Transverse colon (tissue), 4 donors: Measurements from ENCODE around the gene CAPN12. TPM values are rescaled to one million over a fixed set of nuclear protein-coding genes. Genes with fewer than 3 reads are reported as not detected.

Source experiments
- DNase-seq: peaks from one replicate; pipeline ENCODE4 v3.0.0-alpha.2; 2019
- H3K27ac ChIP-seq, 4 donors: fragments of 200-600 bp; sonication (generic); 2 replicates each; pipeline ENCODE4 v1.5.1; 2016 to 2018; ENCODE audit warnings: inconsistent platforms in 4 of 4
- H3K27me3 ChIP-seq: fragments of 200-600 bp; sonication (generic); 2 replicates; pipeline ENCODE4 v1.5.1; 2017; ENCODE audit warnings: inconsistent platforms
- H3K36me3 ChIP-seq, 4 donors: fragments of 200-600 bp; sonication (generic); 2 replicates each; pipeline ENCODE4 v1.5.1; 2017 to 2019; ENCODE audit warnings: inconsistent platforms in 4 of 4
- H3K4me1 ChIP-seq, 4 donors: fragments of 200-600 bp; sonication (generic); 2 replicates each; pipeline ENCODE4 v1.5.1; 2017 to 2020; ENCODE audit warnings: inconsistent platforms in 4 of 4
- H3K4me3 ChIP-seq, 4 donors: fragments of 200-600 bp; sonication (generic); 1 replicate in 1 of 4; 2 replicates in 3 of 4; pipeline versions ENCODE4 v1.5.1 to v1.6.1; 2017 to 2019; ENCODE audit warnings: inconsistent platforms in 4 of 4
- H3K9me3 ChIP-seq, 2 donors: fragments of 200-600 bp; sonication (generic); 2 replicates each; pipeline ENCODE4 v1.5.1; 2017 to 2019; ENCODE audit warnings: inconsistent platforms in 2 of 2
- CTCF ChIP-seq, 5 experiments: fragments of 200-600 bp in 3 of 5; fragments of 450-650 bp in 2 of 5; sonication (generic) in 3 of 5; IDR thresholded peaks; 1 replicate in 2 of 5; 2 replicates in 3 of 5; pipeline ENCODE4 v1.5.1; 2016 to 2017; ENCODE audit warnings: antibody characterized with exemption in 5 of 5, inconsistent platforms in 3 of 5, mild to moderate bottlenecking in 2 of 5, moderate library complexity in 1 of 5
- EP300 ChIP-seq: sonication (generic); formaldehyde crosslinking; IDR thresholded peaks from one replicate; pipeline ENCODE4 v1.6.1; 2017; ENCODE audit warnings: antibody characterized with exemption, low read depth
- POLR2A ChIP-seq: fragments of 450-650 bp; IDR thresholded peaks from one replicate; pipeline ENCODE4 v1.6.1; 2016; ENCODE audit warnings: antibody characterized with exemption, mild to moderate bottlenecking, moderate library complexity
- POLR2AphosphoS5 ChIP-seq, 3 donors: sonication (generic); formaldehyde crosslinking; IDR thresholded peaks; one replicate each; pipeline ENCODE4 v1.6.1; 2016; ENCODE audit warnings: antibody characterized with exemption in 3 of 3
- WGBS, 2 donors: methylation state at CpG; one replicate each; pipeline ENCODE4 v1.1.5; 2018; ENCODE audit warnings: low coverage in 1 of 2; 5-methylcytosine and 5-hydroxymethylcytosine counted together
- in situ Hi-C, 4 donors: fragments of 200-750 bp; cut with MboI; loops; one replicate each; pipeline versions ENCODE4 v1.15.0 to v1.15.1; 2017; ENCODE audit warnings: low sequenced_read_pairs in 3 of 4, low pct_ligation_motif_present in 1 of 4, low pct_unique_long_range_greater_than_20kb in 1 of 4
- intact Hi-C: fragments of 100-400 bp; cut with DNase I; formaldehyde crosslinking; loops from one replicate; pipeline ENCODE4 v1.15.1; 2023; ENCODE audit warnings: low total_unique reads
- total RNA-seq, 4 donors: library from RNA; depleted of rRNA; stranded (reverse); fragments of >200 nt; gene quantifications; one replicate each; pipeline ENCODE4 v1.1.0, GENCODE V29; 2016

The CAPN12 gene
- total RNA-seq, 4 donors from 2014 or later = 2.6 to 44.8 (median 14.4) TPM; not detected in 1

- Histone ChIP-seq H3K27ac (peak overlapping the region in 2 of 4 donors; percentile 75 to 80), H3K36me3 (peaks cover 0 to 42% (median 16%) of the 10 kb centered on the region in 4 donors)
These were observed 26.4 kb downstream of the CAPN12 start for GRCh38 chr19:38717855-38718254.

GRCh38 chr19:38717051-38717450 is 27.2 kb downstream of the CAPN12 start:
- H3K4me1 ChIP-seq = peaks cover 5 to 14% (median 6%) of the 10 kb centered on the region in 4 donors
- H3K27me3 ChIP-seq = no peaks in the 10 kb centered on the region
- TF ChIP-seq EP300 = no peak
- no peak for TF ChIP-seq CTCF (IDR thresholded peaks at IDR 0.05)
- TF ChIP-seq POLR2AphosphoS5 (IDR thresholded peaks at IDR 0.05) = no peak
- no peak for TF ChIP-seq POLR2A
- no peak overlapping the region for H3K4me3 ChIP-seq
- 94% methylated on average over 15 of the region's 17 CpGs; no CpG with 5 or more reads in 1 of the 2 donors for WGBS, 2 donors
- no peak overlapping the region for H3K27ac ChIP-seq
- H3K36me3 ChIP-seq = peaks cover 0 to 34% (median 12%) of the 10 kb centered on the region in 4 donors
- in situ Hi-C loops (no loop called here), intact Hi-C loops (loop anchor here (10.0 kb wide), 1 partner anchor 72 kb away; the partner anchor contains the start of gene ACTN4)
- H3K9me3 ChIP-seq = no peaks in the 10 kb centered on the region
- no peak for DNase-seq

More at GRCh38 chr19:38717855-38718254, 26.4 kb downstream of the CAPN12 start:
- TF ChIP-seq EP300 (no peak), CTCF (IDR thresholded peaks at IDR 0.05) (no peak)
- in situ Hi-C loops (no loop called here), intact Hi-C loops (loop anchor here (10.0 kb wide), 1 partner anchor 73 kb away; the partner anchor contains the start of gene ACTN4)
- 90% methylated on average over 11 of the region's 11 CpGs; no CpG with 5 or more reads in 1 of the 2 donors for WGBS, 2 donors
- no peak for DNase-seq
- H3K4me1 ChIP-seq = peaks cover 0 to 6% (median 2%) of the 10 kb centered on the region in 4 donors
- no peaks in the 10 kb centered on the region for H3K9me3 ChIP-seq
- no peaks in the 10 kb centered on the region for H3K27me3 ChIP-seq
- no peak overlapping the region for H3K4me3 ChIP-seq

- Histone ChIP-seq H3K9me3 (no peaks in the 10 kb centered on the region), H3K27me3 (no peaks in the 10 kb centered on the region), H3K36me3 (peaks cover 0 to 30% (median 11%) of the 10 kb centered on the region in 4 donors), H3K4me3 (no peak overlapping the region), H3K4me1 (peaks cover 13 to 27% (median 17%) of the 10 kb centered on the region in 4 donors), H3K27ac (peak overlapping the region in 3 of 4 donors; percentile 14 to 82 (median 78))
- intact Hi-C loops = loop anchor here (10.0 kb wide), 1 partner anchor 71 kb away; the partner anchor contains the start of gene ACTN4
- 90 to 100% methylated on average over 1 to 3 of the region's 3 CpGs for WGBS, 2 donors
- no peak for TF ChIP-seq POLR2A
- no peak for TF ChIP-seq POLR2AphosphoS5 (IDR thresholded peaks at IDR 0.05)
- TF ChIP-seq CTCF (IDR thresholded peaks at IDR 0.05) = no peak
- no peak for DNase-seq
- in situ Hi-C loops = no loop called here
These were observed 28.7 kb downstream of the CAPN12 start for GRCh38 chr19:38715555-38715954.

GRCh38 chr19:38714354-38714778 is 29.9 kb downstream of the CAPN12 start:
- TF ChIP-seq EP300 (no peak), CTCF (IDR thresholded peaks at IDR 0.05) (no peak), POLR2A (no peak), POLR2AphosphoS5 (IDR thresholded peaks at IDR 0.05) (no peak)
- no peak for DNase-seq
- in situ Hi-C loops (no loop called here), intact Hi-C loops (loop anchor here (10.0 kb wide), 1 partner anchor 70 kb away; the partner anchor contains the start of gene ACTN4)
- Histone ChIP-seq H3K27me3 (no peaks in the 10 kb centered on the region), H3K36me3 (peaks cover 0 to 41% (median 15%) of the 10 kb centered on the region in 4 donors), H3K4me1 (peaks cover 13 to 27% (median 17%) of the 10 kb centered on the region in 4 donors), H3K4me3 (no peak overlapping the region), H3K27ac (peak overlapping the region; percentile 23 to 82 (median 78)), H3K9me3 (no peaks in the 10 kb centered on the region)
- 85% methylated on average over 14 of the region's 14 CpGs; no CpG with 5 or more reads in 1 of the 2 donors for WGBS, 2 donors
